Stomach (tissue), 9 donors: ENCODE measurements around the gene PTPRN. TPM values are rescaled to one million over a fixed set of nuclear protein-coding genes. Genes with fewer than 3 reads are reported as not detected.
A peak's percentile ranks its signal among the peaks of the same experiment; 100 is the strongest.
"Not testable (repeated sequence)": the region's sequence is repeated elsewhere in the genome, so short reads cannot be mapped to it uniquely, and the experiment has no call there.

Experiments
- DNase-seq, 2 donors: peaks; one replicate each; pipeline versions ENCODE4 v3.0.0 to v3.0.0-alpha.2; 2013 to 2019
- H3K27ac ChIP-seq, 5 donors: fragments of 200-600 bp in 4 of 5; sonication (generic) in 4 of 5; one replicate each; pipeline ENCODE4 v1.5.1; 2013 to 2019; ENCODE audit warnings: mild to moderate bottlenecking in 1 of 5, moderate library complexity in 1 of 5
- H3K27me3 ChIP-seq, 3 donors: fragments of 200-600 bp; sonication (generic); one replicate each; pipeline ENCODE4 v1.5.1; 2017 to 2019; ENCODE audit warnings: mixed run types in 1 of 3
- H3K36me3 ChIP-seq, 4 donors: fragments of 200-600 bp; sonication (generic); 1 replicate in 3 of 4; 2 replicates in 1 of 4; pipeline ENCODE4 v1.5.1; 2016 to 2019
- H3K4me1 ChIP-seq, 4 donors: fragments of 200-600 bp; sonication (generic); one replicate each; pipeline ENCODE4 v1.5.1; 2016 to 2019
- H3K4me3 ChIP-seq, 4 donors: fragments of 200-600 bp; sonication (generic) in 3 of 4; one replicate each; pipeline ENCODE4 v1.5.1; 2016 to 2019; ENCODE audit warnings: mild to moderate bottlenecking in 1 of 4
- H3K9me3 ChIP-seq, 4 donors: fragments of 200-600 bp; sonication (generic); one replicate each; pipeline ENCODE4 v1.5.1; 2016 to 2019
- CTCF ChIP-seq, 7 experiments: fragments of 450-650 bp in 4 of 7; fragments of 200-600 bp in 3 of 7; sonication (generic) in 3 of 7; IDR thresholded peaks; one replicate each; pipeline ENCODE4 v1.5.1; 2016 to 2019; ENCODE audit warnings: antibody characterized with exemption in 7 of 7, control low read depth in 2 of 7, mild to moderate bottlenecking in 1 of 7
- EP300 ChIP-seq: sonication (generic); formaldehyde crosslinking; IDR thresholded peaks from one replicate; pipeline ENCODE4 v1.6.1; 2017; ENCODE audit warnings: antibody characterized with exemption
- POLR2A ChIP-seq, 4 donors: fragments of 450-650 bp; IDR thresholded peaks; one replicate each; pipeline ENCODE4 v1.6.1; 2016; ENCODE audit warnings: antibody characterized with exemption in 4 of 4, control low read depth in 2 of 4, mild to moderate bottlenecking in 1 of 4, moderate library complexity in 1 of 4
- POLR2AphosphoS5 ChIP-seq, 3 donors: sonication (generic); formaldehyde crosslinking; IDR thresholded peaks; one replicate each; pipeline ENCODE4 v1.6.1; 2016; ENCODE audit warnings: antibody characterized with exemption in 3 of 3
- whole genome bisulfite sequencing, 5 donors: extraction: QIAGEN DNeasy Blood & Tissue Kit in 3 of 5; methylation state at CpG; one replicate each; pipeline versions ENCODE4 v1.1.5 to v1.1.7; 2013 to 2018; 5-methylcytosine and 5-hydroxymethylcytosine counted together
- intact Hi-C: fragments of 100-400 bp; cut with DNase I; formaldehyde crosslinking; loops from one replicate; pipeline ENCODE4 v1.15.1; 2023; ENCODE audit warnings: low total_unique reads
- polyA plus RNA-seq, 3 donors: library from polyadenylated mRNA; stranded (reverse); fragments of 200-250 nt; gene quantifications; one replicate each; pipeline ENCODE4 v1.2.3, GENCODE V29; 2013
- total RNA-seq, 5 donors: library from RNA; depleted of rRNA; stranded (reverse); fragments of >200 nt; gene quantifications; one replicate each; pipeline versions ENCODE4 v1.1.0 to v1.2.3, GENCODE V29; 2014 to 2016
- donor health status: healthy with polysubstance abuse.
- donor health status: Bipolar disorder and iron deficiency.
- donor health status: healthy.

PTPRN gene
- total and polyA plus RNA-seq, 8 donors: 1.1 to 11.3 (median 3.6) TPM; not detected in 1

GRCh38 chr2:219289195-219289536 is 20.0 kb downstream of the PTPRN start:
- no peak for DNase-seq

GRCh38 chr2:219287580-219288265 is 21.5 kb downstream of the PTPRN start:
- Histone ChIP-seq H3K4me1 (peaks cover 0 to 48% (median 23%) of the 10 kb centered on the region in 4 donors), H3K9me3 (no peaks in the 10 kb centered on the region), H3K4me3 (no peak overlapping the region), H3K27ac (peak overlapping the region in 1 of 5 donors; percentile 1), H3K27me3 (no peaks in the 10 kb centered on the region), H3K36me3 (peaks cover 28 to 42% (median 36%) of the 10 kb centered on the region in 4 donors)
- no peak for DNase-seq
- intact Hi-C loops: loop anchor here (10.0 kb wide), 1 partner anchor 63 kb away; the partner anchor contains the start of genes ANKZF1 and ATG9A
- TF ChIP-seq POLR2AphosphoS5 (IDR thresholded peaks at IDR 0.05) (no peak), CTCF (IDR thresholded peaks at IDR 0.05) (no peak), EP300 (no peak), POLR2A (IDR thresholded peaks at IDR 0.05) (no peak)
- 77 to 83% (median 81%) methylated on average over 10 of the region's 10 CpGs for WGBS, 5 donors

More at GRCh38 chr2:219289195-219289536, 20.0 kb downstream of the PTPRN start:
- Histone ChIP-seq H3K36me3 (peaks cover 16 to 28% (median 21%) of the 10 kb centered on the region in 4 donors), H3K4me1 (peaks cover under 1 to 43% (median 27%) of the 10 kb centered on the region in 4 donors), H3K4me3 (no peak overlapping the region), H3K27ac (peak overlapping the region in 4 of 5 donors; percentile 29 to 70 (median 58)), H3K9me3 (no peaks in the 10 kb centered on the region), H3K27me3 (no peaks in the 10 kb centered on the region)
- intact Hi-C loops: loop anchor here (10.0 kb wide), 1 partner anchor 64 kb away; the partner anchor contains the start of genes ANKZF1 and ATG9A
- TF ChIP-seq CTCF (IDR thresholded peaks at IDR 0.05) (no peak), EP300 (no peak), POLR2AphosphoS5 (IDR thresholded peaks at IDR 0.05) (no peak), POLR2A (IDR thresholded peaks at IDR 0.05) (no peak)
- WGBS, 5 donors: 54 to 82% (median 65%) methylated on average over 4 to 6 of the region's 6 CpGs

GRCh38 chr2:219287116-219287440 is 22.1 kb downstream of the PTPRN start:
- peak overlapping the region in 1 of 5 donors; percentile 65 for H3K27ac ChIP-seq
- intact Hi-C loops: loop anchor here (10.0 kb wide), 1 partner anchor 62 kb away; the partner anchor contains the start of genes ANKZF1 and ATG9A
- 84 to 91% (median 87%) methylated on average over 6 of the region's 6 CpGs for WGBS, 5 donors

GRCh38 chr2:219286436-219287115 is 22.6 kb downstream of the PTPRN start:
- no peak overlapping the region for H3K4me3 ChIP-seq
- WGBS, 5 donors: 62 to 87% (median 68%) methylated on average over 7 to 12 of the region's 12 CpGs
- peaks cover 36 to 54% (median 47%) of the 10 kb centered on the region in 4 donors for H3K36me3 ChIP-seq
- DNase-seq: no peak
- H3K4me1 ChIP-seq: peaks cover 0 to 53% (median 23%) of the 10 kb centered on the region in 4 donors
- no peaks in the 10 kb centered on the region for H3K27me3 ChIP-seq
- intact Hi-C loops: loop anchor here (10.0 kb wide), 1 partner anchor 62 kb away; the partner anchor contains the start of genes ANKZF1 and ATG9A
- peak overlapping the region in 2 of 5 donors; percentile 39 to 65 for H3K27ac ChIP-seq
- no peaks in the 10 kb centered on the region for H3K9me3 ChIP-seq
- TF ChIP-seq POLR2AphosphoS5 (IDR thresholded peaks at IDR 0.05) (no peak), POLR2A (IDR thresholded peaks at IDR 0.05) (no peak)

More at GRCh38 chr2:219287116-219287440, 22.1 kb downstream of the PTPRN start:
- Histone ChIP-seq H3K36me3 (peaks cover 31 to 48% (median 42%) of the 10 kb centered on the region in 4 donors), H3K4me1 (peaks cover 0 to 48% (median 23%) of the 10 kb centered on the region in 4 donors)
- not testable (repeated sequence) for H3K9me3 ChIP-seq, DNase-seq, H3K4me3 ChIP-seq, H3K27me3 ChIP-seq

GRCh38 chr2:219285894-219286425 is 23.2 kb downstream of the PTPRN start:
- Histone ChIP-seq H3K27me3 (no peaks in the 10 kb centered on the region), H3K9me3 (no peaks in the 10 kb centered on the region), H3K4me3 (no peak overlapping the region), H3K36me3 (peaks cover 43 to 60% (median 53%) of the 10 kb centered on the region in 4 donors), H3K4me1 (peaks cover 0 to 59% (median 24%) of the 10 kb centered on the region in 4 donors), H3K27ac (peak overlapping the region in 2 of 5 donors; percentile 39 to 65)
- WGBS, 5 donors: 66 to 76% (median 75%) methylated on average over 12 to 17 of the region's 17 CpGs
- intact Hi-C loops: loop anchor here (10.0 kb wide), 1 partner anchor 61 kb away; the partner anchor contains the start of genes ANKZF1 and ATG9A
- peak in 1 of 2 donors; percentile 80 for DNase-seq
- TF ChIP-seq POLR2A (IDR thresholded peaks at IDR 0.05) (no peak), POLR2AphosphoS5 (IDR thresholded peaks at IDR 0.05) (no peak), CTCF (IDR thresholded peaks at IDR 0.05) (no peak), EP300 (no peak)
